Astrocyte of the spinal cord (primary cell): ENCODE results near the gene RHBDL1.

Experiments used
- DNase-seq: peaks from one replicate; pipeline ENCODE4 v3.0.0; 2011; ENCODE audit warnings: low read depth, low spot score
- H3K4me3 ChIP-seq: 2 replicates; pipeline ENCODE4 v1.5.1; 2011; ENCODE audit warnings: low read depth, mild to moderate bottlenecking, low read length, moderate library complexity
- in situ Hi-C: cut with HindIII; loops from 2 replicates; pipeline ENCODE4 v1.10.0; 2017; ENCODE audit warnings: low sequenced_read_pairs
- TF ChIP-seq, protein P1 (sequence below): IDR thresholded peaks from 2 replicates; pipeline ENCODE4 v1.5.1; 2012; ENCODE audit warnings: low read depth, mild to moderate bottlenecking, low read length, inconsistent platforms

RHBDL1 gene

DNA sequence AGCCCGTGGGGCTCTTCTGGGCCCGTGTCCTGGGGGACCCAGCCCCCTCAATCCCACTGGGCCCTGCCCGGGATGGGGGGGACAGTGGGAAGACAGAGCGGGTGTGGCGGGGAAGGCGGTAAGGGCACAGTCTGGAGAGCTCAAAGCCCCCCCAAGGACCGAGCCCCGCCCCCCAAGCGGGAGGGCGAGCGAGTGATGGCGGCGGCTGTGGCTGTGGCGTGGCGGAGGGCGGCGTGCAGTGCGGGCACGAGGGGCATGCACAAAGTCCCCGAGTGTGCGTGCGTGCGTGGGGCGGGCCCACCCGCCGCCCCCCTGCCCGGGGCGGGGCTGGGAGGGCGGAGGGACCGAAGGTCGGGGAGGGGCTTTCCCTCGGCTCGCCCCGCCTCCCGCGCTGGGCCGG lies 18.3 kb downstream of the RHBDL1 start:
- in situ Hi-C loops, result no loop called here
- TF ChIP-seq, protein P1, sequence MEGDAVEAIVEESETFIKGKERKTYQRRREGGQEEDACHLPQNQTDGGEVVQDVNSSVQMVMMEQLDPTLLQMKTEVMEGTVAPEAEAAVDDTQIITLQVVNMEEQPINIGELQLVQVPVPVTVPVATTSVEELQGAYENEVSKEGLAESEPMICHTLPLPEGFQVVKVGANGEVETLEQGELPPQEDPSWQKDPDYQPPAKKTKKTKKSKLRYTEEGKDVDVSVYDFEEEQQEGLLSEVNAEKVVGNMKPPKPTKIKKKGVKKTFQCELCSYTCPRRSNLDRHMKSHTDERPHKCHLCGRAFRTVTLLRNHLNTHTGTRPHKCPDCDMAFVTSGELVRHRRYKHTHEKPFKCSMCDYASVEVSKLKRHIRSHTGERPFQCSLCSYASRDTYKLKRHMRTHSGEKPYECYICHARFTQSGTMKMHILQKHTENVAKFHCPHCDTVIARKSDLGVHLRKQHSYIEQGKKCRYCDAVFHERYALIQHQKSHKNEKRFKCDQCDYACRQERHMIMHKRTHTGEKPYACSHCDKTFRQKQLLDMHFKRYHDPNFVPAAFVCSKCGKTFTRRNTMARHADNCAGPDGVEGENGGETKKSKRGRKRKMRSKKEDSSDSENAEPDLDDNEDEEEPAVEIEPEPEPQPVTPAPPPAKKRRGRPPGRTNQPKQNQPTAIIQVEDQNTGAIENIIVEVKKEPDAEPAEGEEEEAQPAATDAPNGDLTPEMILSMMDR, result no peak
- DNase-seq, result no peak
- H3K4me3 ChIP-seq, result no peak overlapping the region

DNA sequence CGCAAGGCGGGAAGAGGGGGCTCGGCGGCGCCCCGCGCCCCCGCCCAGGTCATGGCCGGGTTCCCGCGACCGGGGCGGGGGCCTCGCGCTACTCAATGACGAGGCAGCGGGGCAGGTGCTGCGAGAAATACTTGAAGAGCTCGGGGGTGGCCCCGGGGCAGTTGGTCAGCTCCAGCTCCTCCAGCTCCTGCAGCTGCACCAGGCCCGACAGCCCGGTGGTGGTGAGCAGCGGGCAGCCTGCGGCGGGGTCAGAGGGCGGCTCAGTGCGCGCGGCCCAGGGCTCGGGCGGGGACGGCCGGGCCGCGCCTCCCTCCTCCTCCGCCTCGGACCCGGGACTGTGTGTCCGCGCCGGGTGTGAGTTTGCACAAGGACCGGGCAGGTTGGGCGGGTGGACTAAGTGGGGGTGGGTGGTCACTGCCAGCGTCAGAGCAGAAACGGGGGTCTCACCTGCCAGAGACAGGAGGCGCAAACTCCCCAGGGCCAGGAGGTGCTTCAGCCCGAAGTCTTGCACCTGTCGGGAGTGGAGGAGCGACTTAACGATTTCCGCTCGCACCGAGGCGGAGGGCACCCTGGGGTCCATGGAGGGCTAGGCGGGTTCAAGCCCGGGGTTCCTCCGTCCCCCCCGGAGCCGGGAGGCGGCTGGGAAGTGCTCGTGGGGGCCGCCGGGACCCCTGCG lies 18.9 kb downstream of the RHBDL1 start:
- TF ChIP-seq, protein P1, result no peak
- no peak overlapping the region for H3K4me3 ChIP-seq

DNA sequence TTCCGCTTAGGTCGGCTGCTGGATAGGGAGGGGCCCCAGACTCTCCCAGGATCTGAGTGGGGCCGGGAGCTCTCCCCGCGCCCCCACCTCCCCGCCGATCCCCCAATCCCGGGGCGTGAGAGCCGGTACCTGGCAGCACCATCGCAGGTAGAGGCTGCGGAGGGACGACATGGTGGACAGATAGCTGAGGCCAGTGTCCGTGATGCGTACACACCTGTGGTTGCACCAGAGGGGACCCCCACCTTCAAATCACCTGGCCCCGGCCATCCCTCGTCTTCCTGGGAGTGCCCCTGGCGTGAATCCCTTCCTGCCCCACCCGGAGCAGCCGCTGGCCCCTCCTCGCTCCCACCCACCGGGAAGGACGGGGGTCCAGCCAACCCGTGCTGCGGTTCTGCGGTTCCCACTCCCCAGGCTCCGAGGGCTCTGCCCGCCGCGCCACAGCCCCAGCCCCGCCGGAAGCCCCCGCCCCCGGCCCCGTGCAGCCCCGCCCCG lies 19.4 kb downstream of the RHBDL1 start:
- no peak overlapping the region for H3K4me3 ChIP-seq
- TF ChIP-seq, protein P1, result no peak
- DNase-seq, result no peak
- in situ Hi-C loops, result no loop called here

More for the DNA sequence above, 18.9 kb downstream of the RHBDL1 start:
- in situ Hi-C loops, result no loop called here
- DNase-seq, result no peak

DNA sequence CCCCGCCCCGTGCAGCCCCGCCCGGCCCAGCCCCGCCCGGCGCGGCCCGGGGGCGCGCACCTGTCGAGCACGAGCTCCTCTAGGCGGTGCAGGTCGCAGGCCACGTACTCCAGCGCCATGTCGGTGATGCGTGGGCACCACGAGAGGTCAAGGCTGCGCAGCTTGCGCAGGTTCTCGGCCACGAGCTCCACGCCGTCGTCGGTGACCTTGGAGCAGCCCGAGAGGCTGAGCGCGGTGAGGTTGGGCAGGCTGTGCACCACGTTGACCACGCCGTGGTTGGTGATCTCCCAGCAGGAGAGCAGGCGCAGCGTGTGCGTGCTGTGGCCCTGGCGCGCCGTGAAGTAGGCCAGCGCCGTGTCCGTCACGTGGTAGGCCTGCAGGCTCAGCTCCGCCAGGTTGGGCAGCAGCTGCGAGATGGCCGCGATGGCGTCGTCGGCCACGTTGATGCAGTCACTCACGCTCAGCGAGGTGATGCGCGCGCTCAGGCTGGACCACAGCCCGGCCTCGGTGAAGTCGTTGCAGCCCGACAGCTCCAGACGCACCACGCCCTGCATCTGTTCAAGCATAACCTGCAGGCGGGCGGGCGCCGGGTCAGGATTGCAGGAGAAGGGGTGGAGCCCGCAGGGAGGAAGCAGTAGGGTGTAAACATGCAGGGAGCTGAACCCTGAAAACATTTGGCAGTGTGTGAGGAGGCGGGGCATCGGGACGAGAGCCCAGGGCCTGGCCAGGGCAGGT lies 20.1 kb downstream of the RHBDL1 start:
- TF ChIP-seq, protein P1, result no peak
- in situ Hi-C loops, result no loop called here
- no peak overlapping the region for H3K4me3 ChIP-seq
- DNase-seq, result no peak

DNA sequence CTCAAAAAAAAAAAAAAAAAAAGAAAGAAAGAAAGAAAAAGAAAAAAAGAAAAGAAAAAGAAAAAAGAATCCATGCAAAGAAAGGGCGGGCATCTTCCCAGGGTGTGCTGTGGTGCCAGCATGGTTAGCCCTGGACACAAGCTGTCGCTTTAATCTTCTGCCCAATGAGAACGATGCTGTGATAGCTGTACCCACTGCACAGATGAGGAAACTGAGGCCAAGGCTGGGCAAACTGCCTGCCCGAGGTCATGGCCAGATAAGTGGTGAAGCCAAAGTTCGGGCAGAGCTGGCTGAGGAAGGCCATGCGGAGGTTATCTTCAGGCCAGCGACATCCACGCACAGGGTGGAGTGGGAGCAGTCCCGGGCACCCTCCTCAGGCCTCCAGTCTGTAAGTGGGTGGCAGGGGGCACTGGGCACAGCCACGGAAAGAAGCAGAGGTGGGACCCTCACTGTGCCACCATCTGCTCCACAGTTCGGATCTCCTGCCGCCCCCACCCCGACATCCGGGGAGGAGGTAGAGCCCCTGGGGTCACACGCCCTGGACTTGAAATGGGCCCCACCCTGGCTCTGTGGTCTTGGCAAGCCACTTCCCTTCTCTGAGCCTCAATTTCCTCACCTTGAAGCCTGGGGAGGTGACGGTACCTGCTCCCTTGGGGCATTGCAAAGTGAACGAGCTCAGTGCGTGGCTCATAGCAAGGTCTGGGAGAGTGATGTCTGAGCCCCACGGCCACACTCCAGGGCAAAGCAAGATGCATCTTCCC lies 23.6 kb downstream of the RHBDL1 start:
- TF ChIP-seq, protein P1, result no peak
- in situ Hi-C loops, result no loop called here
- no peak for DNase-seq
- no peak overlapping the region for H3K4me3 ChIP-seq

DNA sequence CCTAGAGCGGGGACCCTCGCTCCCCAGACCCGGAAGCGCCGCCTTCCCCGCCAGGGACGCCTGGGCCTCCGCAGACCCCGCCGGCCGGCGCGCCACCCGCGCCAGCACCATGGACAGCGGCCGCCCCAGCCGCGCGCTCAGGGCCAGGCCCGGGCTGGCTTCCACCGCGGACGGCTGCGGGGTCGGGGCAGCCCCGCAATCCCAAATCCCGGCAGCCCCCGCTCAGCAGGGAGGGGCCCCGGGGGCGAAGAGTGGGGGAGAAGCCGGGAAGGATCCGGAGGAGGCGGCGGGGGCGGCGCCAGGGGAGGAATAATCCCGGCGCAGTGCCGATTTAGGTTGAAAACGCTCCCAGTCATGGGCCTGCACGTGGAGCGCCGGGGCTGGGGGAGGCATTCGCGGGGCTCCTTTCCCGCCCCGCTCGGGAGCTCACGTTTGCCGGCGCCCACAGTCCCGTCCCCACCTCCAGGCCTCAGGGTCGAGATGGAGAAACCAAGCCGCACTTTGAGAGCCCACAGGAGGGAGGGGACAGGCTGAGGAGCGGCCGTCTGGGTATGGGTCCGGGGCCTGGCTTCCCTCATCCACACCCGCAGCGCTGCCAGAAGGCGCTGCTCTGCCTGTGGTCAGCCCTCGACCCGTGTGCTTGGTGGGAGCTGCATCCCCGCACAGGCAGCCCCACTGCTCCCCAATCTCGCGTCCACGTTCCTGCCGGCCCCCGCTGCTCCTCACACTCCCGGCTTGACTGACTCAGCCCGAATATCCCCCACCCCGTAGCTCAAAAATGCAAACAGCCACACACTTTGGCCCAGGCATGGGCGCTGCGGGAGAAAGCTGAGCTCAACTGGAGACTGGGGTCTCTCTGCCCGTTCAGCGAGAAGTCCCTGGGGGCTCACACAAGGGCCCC lies 25.5 kb downstream of the RHBDL1 start:
- in situ Hi-C loops, result no loop called here
- TF ChIP-seq, protein P1, result no peak
- DNase-seq, result no peak
- no peak overlapping the region for H3K4me3 ChIP-seq
